OCI-M1 (cell line): ENCODE measurements around the gene ARHGAP19.

Source experiments
- DNase-seq: peaks from one replicate; lab custom pipeline; 2025; lab: John Stamatoyannopoulos, UW

The ARHGAP19 gene

GRCh38 chr10:97192952-97193435 lies 99.4 kb downstream of the ARHGAP19 start:
- no peak for DNase-seq

GRCh38 chr10:97190450-97190849 lies 102.0 kb downstream of the ARHGAP19 start:
- DNase-seq: no peak

- no peak for DNase-seq
Measured at GRCh38 chr10:97188261-97188711, 104.2 kb downstream of the ARHGAP19 start.

- DNase-seq: no peak
Measured at GRCh38 chr10:97186911-97187310, 105.5 kb downstream of the ARHGAP19 start.

GRCh38 chr10:97185326-97186058 lies 106.9 kb downstream of the ARHGAP19 start, which contains the start of gene SLIT1:
Gene SLIT1 (minus strand): TSS chr10:97185959. CDS start chr10:97185674, 285 bp downstream.
- no peak for DNase-seq

GRCh38 chr10:97184971-97185325 lies 107.5 kb downstream of the ARHGAP19 start:
- no peak for DNase-seq

GRCh38 chr10:97183314-97183713 lies 109.1 kb downstream of the ARHGAP19 start:
- DNase-seq: no peak

- DNase-seq: no peak
Measured at GRCh38 chr10:97182288-97182990, 110.0 kb downstream of the ARHGAP19 start.

GRCh38 chr10:97180986-97181385 lies 111.5 kb downstream of the ARHGAP19 start:
- no peak for DNase-seq

GRCh38 chr10:97180363-97180755 lies 112.1 kb downstream of the ARHGAP19 start:
- no peak for DNase-seq

GRCh38 chr10:97179731-97180362 lies 112.6 kb downstream of the ARHGAP19 start:
- DNase-seq: no peak

- no peak for DNase-seq
Measured at GRCh38 chr10:97179311-97179710, 113.1 kb downstream of the ARHGAP19 start.

GRCh38 chr10:97178074-97178473 lies 114.4 kb downstream of the ARHGAP19 start:
- no peak for DNase-seq

- no peak for DNase-seq
Measured at GRCh38 chr10:97176226-97176625, 116.2 kb downstream of the ARHGAP19 start.

- no peak for DNase-seq
Measured at GRCh38 chr10:97175586-97175985, 116.9 kb downstream of the ARHGAP19 start.

GRCh38 chr10:97174941-97175340 lies 117.5 kb downstream of the ARHGAP19 start:
- DNase-seq: peak; percentile 13

- no peak for DNase-seq
Measured at GRCh38 chr10:97174276-97174775, 118.1 kb downstream of the ARHGAP19 start.

GRCh38 chr10:97173036-97173435 lies 119.4 kb downstream of the ARHGAP19 start:
- DNase-seq: no peak
